ES-I3 (cell line): ENCODE data around the gene SSH2.

Experiments used
- H3K36me3 ChIP-seq: 2 replicates; pipeline ENCODE4 v1.6.1; 2013; ENCODE audit warnings: mild to moderate bottlenecking, low read length, control low read depth, moderate library complexity; ENCODE audit not compliant: insufficient read depth
- H3K4me1 ChIP-seq: 2 replicates; pipeline ENCODE4 v1.6.1; 2013; ENCODE audit warnings: mild to moderate bottlenecking, control low read depth, low read length; ENCODE audit not compliant: insufficient read depth
- H3K9ac ChIP-seq: 2 replicates; pipeline ENCODE4 v1.6.1; 2013; ENCODE audit warnings: low read depth, mild to moderate bottlenecking, low read length, moderate library complexity
- H3K9me3 ChIP-seq: 2 replicates; pipeline ENCODE4 v1.6.1; 2013; ENCODE audit warnings: mild to moderate bottlenecking, low read length, moderate library complexity; ENCODE audit not compliant: control insufficient read depth, insufficient read depth

The SSH2 gene

GRCh38 chr17:29589524-29590410, 340.3 kb downstream of the SSH2 start, which contains the start of gene GIT1:
TSS of gene GIT1 (minus strand) at chr17:29589648. CDS start at chr17:29589378, 270 bp downstream.
- Histone ChIP-seq H3K4me1 (peaks cover 12% of the 10 kb centered on the region; the same call in 1 of the 2 replicates), H3K36me3 (no peaks in the 10 kb centered on the region), H3K9me3 (no peaks in the 10 kb centered on the region), H3K9ac (peak within 1 kb of the TSS; percentile 69)

GRCh38 chr17:29588562-29589411, 341.2 kb downstream of the SSH2 start:
- H3K9ac ChIP-seq, result peak overlapping the region; percentile 58
- no peaks in the 10 kb centered on the region for H3K36me3 ChIP-seq
- peaks cover 18% of the 10 kb centered on the region; the same call in 1 of the 2 replicates for H3K4me1 ChIP-seq
- no peaks in the 10 kb centered on the region for H3K9me3 ChIP-seq

GRCh38 chr17:29588017-29588561, 341.9 kb downstream of the SSH2 start:
- H3K9ac ChIP-seq, result peak overlapping the region; percentile 58
- H3K36me3 ChIP-seq, result no peaks in the 10 kb centered on the region
- no peaks in the 10 kb centered on the region for H3K9me3 ChIP-seq
- H3K4me1 ChIP-seq, result peaks cover 18% of the 10 kb centered on the region; the same call in 1 of the 2 replicates

- no peaks in the 10 kb centered on the region for H3K36me3 ChIP-seq
- no peak overlapping the region for H3K9ac ChIP-seq
- H3K4me1 ChIP-seq, result peaks cover 18% of the 10 kb centered on the region; the same call in 1 of the 2 replicates
- no peaks in the 10 kb centered on the region for H3K9me3 ChIP-seq
Measured at GRCh38 chr17:29587591-29587990, 342.4 kb downstream of the SSH2 start.

GRCh38 chr17:29586676-29587469, 343.2 kb downstream of the SSH2 start:
- Histone ChIP-seq H3K9ac (no peak overlapping the region), H3K4me1 (peaks cover 18% of the 10 kb centered on the region; the same call in 1 of the 2 replicates), H3K9me3 (no peaks in the 10 kb centered on the region), H3K36me3 (no peaks in the 10 kb centered on the region)

GRCh38 chr17:29585080-29585751, 344.8 kb downstream of the SSH2 start:
- Histone ChIP-seq H3K4me1 (peaks cover 18% of the 10 kb centered on the region; the same call in 1 of the 2 replicates), H3K9me3 (no peaks in the 10 kb centered on the region), H3K36me3 (no peaks in the 10 kb centered on the region), H3K9ac (no peak overlapping the region)

GRCh38 chr17:29584452-29585079, 345.5 kb downstream of the SSH2 start:
- Histone ChIP-seq H3K9me3 (no peaks in the 10 kb centered on the region), H3K9ac (no peak overlapping the region), H3K4me1 (peaks cover 18% of the 10 kb centered on the region; the same call in 1 of the 2 replicates), H3K36me3 (no peaks in the 10 kb centered on the region)

- Histone ChIP-seq H3K4me1 (peaks cover 18% of the 10 kb centered on the region; the same call in 1 of the 2 replicates), H3K9me3 (no peaks in the 10 kb centered on the region), H3K9ac (no peak overlapping the region), H3K36me3 (no peaks in the 10 kb centered on the region)
Measured at GRCh38 chr17:29583324-29584248, 346.4 kb downstream of the SSH2 start.

GRCh38 chr17:29582772-29583171, 347.3 kb downstream of the SSH2 start:
- Histone ChIP-seq H3K9ac (no peak overlapping the region), H3K4me1 (peaks cover 18% of the 10 kb centered on the region; the same call in 1 of the 2 replicates), H3K36me3 (no peaks in the 10 kb centered on the region), H3K9me3 (no peaks in the 10 kb centered on the region)

- H3K9me3 ChIP-seq, result no peaks in the 10 kb centered on the region
- H3K36me3 ChIP-seq, result no peaks in the 10 kb centered on the region
- H3K4me1 ChIP-seq, result peaks cover 15% of the 10 kb centered on the region; the same call in 1 of the 2 replicates
- H3K9ac ChIP-seq, result no peak overlapping the region
Measured at GRCh38 chr17:29582254-29582765, 347.7 kb downstream of the SSH2 start.

- H3K9me3 ChIP-seq, result no peaks in the 10 kb centered on the region
Measured at GRCh38 chr17:29581583-29582253, 348.3 kb downstream of the SSH2 start.

More at GRCh38 chr17:29581583-29582253, 348.3 kb downstream of the SSH2 start:
- Histone ChIP-seq H3K4me1 (peaks cover 15% of the 10 kb centered on the region; the same call in 1 of the 2 replicates), H3K9ac (no peak overlapping the region), H3K36me3 (no peaks in the 10 kb centered on the region)
